PC-9 (cell line): ENCODE measurements around the gene BRPF1. TPM values are rescaled to one million over a fixed set of nuclear protein-coding genes. Genes with fewer than 3 reads are reported as not detected.

ENCODE experiments used
- BruUV-seq: library from RNA; stranded (reverse); fragments of 400-500 nt; replicated peaks from 2 replicates; lab custom pipeline; 2021; lab: Mats Ljungman, UMichigan
- CTCF ChIA-PET: fragments of 300-600 bp; sonication (Branson Sonifier 250); formaldehyde crosslinking; loops from one replicate; lab custom pipeline; 2022; ENCODE audit warnings: antibody characterized with exemption; lab: Charles Lee
- POLR2A ChIA-PET: fragments of 300-600 bp; sonication (Branson Sonifier 250); formaldehyde crosslinking; loops from one replicate; lab custom pipeline; 2022; ENCODE audit warnings: antibody characterized with exemption; ENCODE audit not compliant: unreplicated experiment; lab: Charles Lee
- DNase-seq, 2 experiments: peaks; one replicate each; pipeline versions ENCODE4 v3.0.0 to v3.0.0-alpha.2; 2015 to 2022; ENCODE audit warnings: mixed read lengths in 1 of 2
- H2AFZ ChIP-seq: fragments of 200-600 bp; sonication (generic); 2 replicates; pipeline ENCODE4 v1.8.1; 2017; ENCODE audit warnings: antibody characterized with exemption
- H3F3A ChIP-seq: fragments of 200-600 bp; sonication (generic); 2 replicates; pipeline ENCODE4 v1.8.1; 2017; ENCODE audit warnings: antibody characterized with exemption, mild to moderate bottlenecking, low read depth; ENCODE audit not compliant: insufficient read depth
- H3K27ac ChIP-seq: fragments of 200-600 bp; sonication (generic); 2 replicates; pipeline ENCODE4 v1.6.1; 2016; ENCODE audit warnings: mixed run types
- H3K27me3 ChIP-seq: fragments of 200-600 bp; sonication (generic); 2 replicates; pipeline ENCODE4 v1.6.1; 2016; ENCODE audit warnings: low read depth, mixed run types; ENCODE audit not compliant: insufficient read depth
- H3K36me3 ChIP-seq: fragments of 200-600 bp; sonication (generic); 2 replicates; pipeline ENCODE4 v1.6.1; 2016; ENCODE audit warnings: low read depth, mixed run types
- H3K4me1 ChIP-seq: fragments of 200-600 bp; sonication (generic); replicated peaks from 2 replicates; pipeline ENCODE4 v1.6.1; 2016; ENCODE audit warnings: mixed run types; ENCODE audit not compliant: insufficient read depth
- H3K4me2 ChIP-seq: fragments of 200-600 bp; sonication (generic); 2 replicates; pipeline ENCODE4 v1.6.1; 2017; ENCODE audit warnings: mixed run types
- H3K4me3 ChIP-seq: fragments of 200-600 bp; sonication (generic); 2 replicates; pipeline ENCODE4 v1.6.1; 2016; ENCODE audit warnings: mixed run types
- H3K79me2 ChIP-seq: fragments of 200-600 bp; sonication (generic); 2 replicates; pipeline ENCODE4 v1.6.1; 2017; ENCODE audit warnings: low read depth, mixed run types
- H3K9me2 ChIP-seq: fragments of 200-600 bp; sonication (generic); 2 replicates; pipeline ENCODE4 v1.8.1; 2017; ENCODE audit warnings: mild to moderate bottlenecking; ENCODE audit not compliant: insufficient read depth
- H3K9me3 ChIP-seq: fragments of 200-600 bp; sonication (generic); 2 replicates; pipeline ENCODE4 v1.8.1; 2016; ENCODE audit warnings: low read depth; ENCODE audit not compliant: insufficient read depth
- H4K20me1 ChIP-seq: fragments of 200-600 bp; sonication (generic); 2 replicates; pipeline ENCODE4 v1.8.1; 2017; ENCODE audit not compliant: insufficient read depth
- CTCF ChIP-seq: fragments of 200-600 bp; sonication (generic); conservative IDR thresholded peaks from 2 replicates; pipeline ENCODE4 v1.6.1; 2017; ENCODE audit warnings: mixed run types, antibody characterized with exemption, mild to moderate bottlenecking, moderate library complexity
- EZH2 ChIP-seq: fragments of 200-600 bp; sonication (generic); IDR thresholded peaks from 2 replicates; pipeline ENCODE4 v1.8.0; 2017; ENCODE audit warnings: antibody characterized with exemption, low read depth
- intact Hi-C: fragments of 100-400 bp; cut with micrococcal nuclease; formaldehyde crosslinking; loops from one replicate; pipeline ENCODE4 v1.10.0; 2022; ENCODE audit not compliant: unreplicated experiment
- total RNA-seq: library from RNA; stranded (reverse); gene quantifications from 2 replicates; pipeline ENCODE4 v1.2.3, GENCODE V29; 2021

BRPF1 gene
- total RNA-seq, 1 experiment from 2014 or later = 15.9 TPM

- intact Hi-C loops = no loop called here
- H3K27ac ChIP-seq = no peak overlapping the region
- TF ChIP-seq EZH2 (no peak), CTCF (no peak)
- H3K27me3 ChIP-seq = no peaks in the 10 kb centered on the region
- H3K4me1 ChIP-seq = peaks cover 8% of the 10 kb centered on the region; the same call in 1 of the 2 replicates
- BruUV-seq = no TSS peak
- peaks cover 49% of the 10 kb centered on the region for H3F3A ChIP-seq
- ChIA-PET POLR2A (no interaction called here), CTCF (no interaction called here)
- H3K36me3 ChIP-seq = peaks cover 47% of the 10 kb centered on the region
- H4K20me1 ChIP-seq = peaks cover 49% of the 10 kb centered on the region
- H3K79me2 ChIP-seq = peaks cover 37% of the 10 kb centered on the region
- H3K4me3 ChIP-seq = no peak overlapping the region
- no peak overlapping the region for H3K4me2 ChIP-seq
- no peak overlapping the region for H2AFZ ChIP-seq
- H3K9me3 ChIP-seq = no peaks in the 10 kb centered on the region
- no peaks in the 10 kb centered on the region for H3K9me2 ChIP-seq
- no peak for DNase-seq
These were observed 65.8 kb downstream of the BRPF1 start for GRCh38 chr3:9797196-9797945.

Other genes with a start within 250 kb of the BRPF1 start
- not detected in 2 replicates for gene LHFPL4, start 177.9 kb upstream of the BRPF1 start, total RNA-seq
- gene MTMR14, start 82.2 kb upstream of the BRPF1 start, total RNA-seq = 39.4 and 42.1 TPM in 2 replicates
- not detected in 2 replicates for gene CPNE9, start 27.9 kb upstream of the BRPF1 start, total RNA-seq
- 22.1 and 24.3 TPM in 2 replicates for gene OGG1, start 18.2 kb downstream of the BRPF1 start, total RNA-seq
- gene CAMK1, start 38.2 kb downstream of the BRPF1 start, total RNA-seq = 2.0 and 3.1 TPM in 2 replicates
- gene TADA3, start 60.7 kb downstream of the BRPF1 start, total RNA-seq = 72.4 and 99.1 TPM in 2 replicates
- gene ARPC4, start 61.3 kb downstream of the BRPF1 start, total RNA-seq = 114 and 127 TPM in 2 replicates
- gene TTLL3, start 78.5 kb downstream of the BRPF1 start, total RNA-seq = 21.7 and 35.8 TPM in 2 replicates
- 53.2 and 57.7 TPM in 2 replicates for gene RPUSD3, start 112.3 kb downstream of the BRPF1 start, total RNA-seq
- gene CIDEC, start 148.5 kb downstream of the BRPF1 start, total RNA-seq = 0.37 TPM in 1 of 2 replicates, not detected in the other
- 46.7 and 52.4 TPM in 2 replicates for gene JAGN1, start 158.9 kb downstream of the BRPF1 start, total RNA-seq
- 22.7 and 23.8 TPM in 2 replicates for gene IL17RE, start 171.1 kb downstream of the BRPF1 start, total RNA-seq
- 45.0 and 54.6 TPM in 2 replicates for gene IL17RC, start 185.4 kb downstream of the BRPF1 start, total RNA-seq
- gene CRELD1, start 202.1 kb downstream of the BRPF1 start, total RNA-seq = 30.7 TPM in 2 replicates
- 0.90 and 0.93 TPM in 2 replicates for gene PRRT3, start 220.7 kb downstream of the BRPF1 start, total RNA-seq